Sigmoid colon (tissue), 7 donors: ENCODE measurements around the gene MGAT4C. TPM values are rescaled to one million over a fixed set of nuclear protein-coding genes. Genes with fewer than 3 reads are reported as not detected.

ENCODE experiments used
- DNase-seq: peaks from one replicate; pipeline ENCODE4 v3.0.0-alpha.2; 2019
- H3K27ac ChIP-seq, 4 donors: fragments of 200-600 bp; sonication (generic); one replicate each; pipeline ENCODE4 v1.5.1; 2016 to 2019; ENCODE audit warnings: mild to moderate bottlenecking in 1 of 4
- H3K27me3 ChIP-seq, 3 donors: fragments of 200-600 bp; sonication (generic); one replicate each; pipeline ENCODE4 v1.5.1; 2019; ENCODE audit warnings: mild to moderate bottlenecking in 1 of 3
- H3K36me3 ChIP-seq, 4 donors: fragments of 200-600 bp; sonication (generic); one replicate each; pipeline ENCODE4 v1.5.1; 2016 to 2019
- H3K4me1 ChIP-seq, 4 donors: fragments of 200-600 bp; sonication (generic); one replicate each; pipeline ENCODE4 v1.5.1; 2017 to 2019
- H3K4me3 ChIP-seq, 4 donors: fragments of 200-600 bp; sonication (generic); one replicate each; pipeline ENCODE4 v1.5.1; 2017 to 2019; ENCODE audit warnings: mild to moderate bottlenecking in 2 of 4, moderate library complexity in 1 of 4
- H3K9me3 ChIP-seq, 4 donors: fragments of 200-600 bp in 3 of 4; sonication (generic) in 3 of 4; one replicate each; pipeline versions ENCODE4 v1.5.1 to v1.6.1; 2013 to 2019
- EP300 ChIP-seq, 4 donors: sonication (generic); formaldehyde crosslinking; IDR thresholded peaks; one replicate each; pipeline ENCODE4 v1.6.1; 2017; ENCODE audit warnings: antibody characterized with exemption in 4 of 4
- POLR2A ChIP-seq, 2 donors: fragments of 450-650 bp; IDR thresholded peaks; one replicate each; pipeline ENCODE4 v1.6.1; 2016; ENCODE audit warnings: antibody characterized with exemption in 2 of 2, mild to moderate bottlenecking in 2 of 2, moderate library complexity in 2 of 2
- POLR2AphosphoS5 ChIP-seq, 4 donors: sonication (generic); formaldehyde crosslinking; IDR thresholded peaks; one replicate each; pipeline ENCODE4 v1.6.1; 2017; ENCODE audit warnings: antibody characterized with exemption in 4 of 4
- WGBS, 2 donors: extraction: QIAGEN DNeasy Blood & Tissue Kit; methylation state at CpG; one replicate each; pipeline ENCODE4 v1.1.7; 2013; 5-methylcytosine and 5-hydroxymethylcytosine counted together
- intact Hi-C: fragments of 100-400 bp; cut with DNase I; formaldehyde crosslinking; loops from one replicate; pipeline ENCODE4 v1.15.1; 2023
- polyA plus RNA-seq, 3 donors: library from polyadenylated mRNA; stranded (reverse); fragments of 200-250 nt; gene quantifications; one replicate each; pipeline ENCODE4 v1.2.3, GENCODE V29; 2013
- total RNA-seq, 4 donors: library from RNA; depleted of rRNA; stranded (reverse); fragments of >200 nt; gene quantifications; one replicate each; pipeline ENCODE4 v1.1.0, GENCODE V29; 2016
- TF ChIP-seq, protein P1 (sequence below), 4 experiments: fragments of 450-650 bp in 3 of 4; fragments of 200-600 bp in 1 of 4; IDR thresholded peaks; one replicate each; pipeline ENCODE4 v1.5.1; 2016 to 2019; ENCODE audit warnings: antibody characterized with exemption in 4 of 4, mild to moderate bottlenecking in 3 of 4, moderate library complexity in 2 of 4
- donor health status: healthy with polysubstance abuse.
- donor health status: Bipolar disorder and iron deficiency.
- donor health status: healthy.

Gene MGAT4C
- total and polyA plus RNA-seq, 7 donors = 0.04 to 1.1 (median 0.55) TPM; not detected in 2

DNA sequence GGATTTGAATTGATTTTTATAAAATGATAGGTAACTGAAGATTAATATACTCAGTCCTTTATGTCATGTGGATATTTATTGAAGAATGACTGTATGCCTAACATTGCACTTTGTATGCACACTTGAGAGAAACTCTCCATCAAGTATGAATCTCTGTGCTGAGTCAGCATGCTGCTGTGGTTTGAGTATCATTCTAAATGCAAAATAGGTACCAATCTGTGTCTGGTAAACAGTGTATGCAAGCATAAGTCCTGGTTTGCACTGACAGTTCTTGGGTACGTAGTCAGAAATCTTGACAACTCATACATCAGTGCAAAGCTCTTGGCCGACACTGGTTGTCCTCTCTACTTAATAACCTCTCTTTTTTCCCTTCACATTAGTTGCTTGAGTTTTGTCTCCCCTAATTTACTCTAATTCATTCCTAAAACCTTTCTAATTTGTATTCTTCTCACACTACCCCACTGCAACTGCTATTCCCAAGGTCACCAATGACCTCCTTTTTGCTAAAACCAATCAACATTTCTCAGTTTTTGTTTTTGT, 21.8 kb downstream of the MGAT4C start:
- Histone ChIP-seq H3K4me1 (no peaks in the 10 kb centered on the region), H3K9me3 (no peaks in the 10 kb centered on the region), H3K27me3 (no peaks in the 10 kb centered on the region), H3K36me3 (no peaks in the 10 kb centered on the region), H3K27ac (no peak overlapping the region), H3K4me3 (no peak overlapping the region)
- DNase-seq = no peak
- intact Hi-C loops = no loop called here
- TF ChIP-seq POLR2AphosphoS5 (IDR thresholded peaks at IDR 0.05) = no peak
- TF ChIP-seq POLR2A (IDR thresholded peaks at IDR 0.05) = no peak
- TF ChIP-seq, protein P1, sequence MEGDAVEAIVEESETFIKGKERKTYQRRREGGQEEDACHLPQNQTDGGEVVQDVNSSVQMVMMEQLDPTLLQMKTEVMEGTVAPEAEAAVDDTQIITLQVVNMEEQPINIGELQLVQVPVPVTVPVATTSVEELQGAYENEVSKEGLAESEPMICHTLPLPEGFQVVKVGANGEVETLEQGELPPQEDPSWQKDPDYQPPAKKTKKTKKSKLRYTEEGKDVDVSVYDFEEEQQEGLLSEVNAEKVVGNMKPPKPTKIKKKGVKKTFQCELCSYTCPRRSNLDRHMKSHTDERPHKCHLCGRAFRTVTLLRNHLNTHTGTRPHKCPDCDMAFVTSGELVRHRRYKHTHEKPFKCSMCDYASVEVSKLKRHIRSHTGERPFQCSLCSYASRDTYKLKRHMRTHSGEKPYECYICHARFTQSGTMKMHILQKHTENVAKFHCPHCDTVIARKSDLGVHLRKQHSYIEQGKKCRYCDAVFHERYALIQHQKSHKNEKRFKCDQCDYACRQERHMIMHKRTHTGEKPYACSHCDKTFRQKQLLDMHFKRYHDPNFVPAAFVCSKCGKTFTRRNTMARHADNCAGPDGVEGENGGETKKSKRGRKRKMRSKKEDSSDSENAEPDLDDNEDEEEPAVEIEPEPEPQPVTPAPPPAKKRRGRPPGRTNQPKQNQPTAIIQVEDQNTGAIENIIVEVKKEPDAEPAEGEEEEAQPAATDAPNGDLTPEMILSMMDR (IDR thresholded peaks at IDR 0.05) = no peak
- TF ChIP-seq EP300 (IDR thresholded peaks at IDR 0.05) = no peak
- 89 to 92% methylated on average over 2 of the region's 2 CpGs for WGBS, 2 donors

DNA sequence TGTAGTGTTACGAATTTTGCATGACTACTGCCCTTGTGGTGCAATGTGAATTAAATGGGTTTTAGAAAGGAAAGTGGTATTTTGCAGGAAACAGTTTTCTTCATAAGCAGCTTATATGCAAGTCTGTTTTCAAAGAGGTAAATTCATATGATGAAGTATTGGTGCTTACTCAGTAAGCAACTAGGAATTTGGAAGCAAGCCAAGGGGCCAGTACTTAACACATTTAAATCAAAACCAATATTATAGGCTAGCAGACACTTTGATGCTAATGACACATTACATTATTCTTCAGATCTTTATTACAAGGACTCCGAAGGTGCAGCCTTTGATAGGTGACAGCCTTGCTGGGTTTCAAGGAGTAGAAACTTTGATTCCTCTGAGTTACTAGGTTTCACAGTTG, 23.1 kb downstream of the MGAT4C start:
- no peak overlapping the region for H3K4me3 ChIP-seq
- intact Hi-C loops = no loop called here
- DNase-seq = no peak
- TF ChIP-seq EP300 (IDR thresholded peaks at IDR 0.05) (no peak), POLR2A (IDR thresholded peaks at IDR 0.05) (no peak), POLR2AphosphoS5 (IDR thresholded peaks at IDR 0.05) (no peak)
- TF ChIP-seq, protein P1 (IDR thresholded peaks at IDR 0.05) = no peak
- H3K27ac ChIP-seq = no peak overlapping the region
- H3K27me3 ChIP-seq = no peaks in the 10 kb centered on the region
- no peaks in the 10 kb centered on the region for H3K36me3 ChIP-seq
- H3K4me1 ChIP-seq = no peaks in the 10 kb centered on the region
- H3K9me3 ChIP-seq = no peaks in the 10 kb centered on the region
- 60 to 75% methylated on average over 2 of the region's 2 CpGs for WGBS, 2 donors

GRCh38 chr12:86230516-86231146, 25.6 kb downstream of the MGAT4C start:
- Histone ChIP-seq H3K9me3 (no peaks in the 10 kb centered on the region), H3K4me1 (no peaks in the 10 kb centered on the region), H3K4me3 (no peak overlapping the region), H3K27ac (no peak overlapping the region), H3K36me3 (no peaks in the 10 kb centered on the region), H3K27me3 (no peaks in the 10 kb centered on the region)
- TF ChIP-seq EP300 (IDR thresholded peaks at IDR 0.05) = no peak
- no peak for TF ChIP-seq POLR2A (IDR thresholded peaks at IDR 0.05)
- no peak for DNase-seq
- 55 to 65% methylated on average over 8 of the region's 8 CpGs for WGBS, 2 donors
- intact Hi-C loops = no loop called here

- Histone ChIP-seq H3K4me1 (no peaks in the 10 kb centered on the region), H3K9me3 (no peaks in the 10 kb centered on the region), H3K27ac (no peak overlapping the region), H3K27me3 (no peaks in the 10 kb centered on the region), H3K4me3 (no peak overlapping the region), H3K36me3 (no peaks in the 10 kb centered on the region)
- intact Hi-C loops = no loop called here
- DNase-seq = no peak
- TF ChIP-seq, protein P1 (IDR thresholded peaks at IDR 0.05) = no peak
- TF ChIP-seq POLR2AphosphoS5 (IDR thresholded peaks at IDR 0.05) (no peak), EP300 (IDR thresholded peaks at IDR 0.05) (no peak), POLR2A (IDR thresholded peaks at IDR 0.05) (no peak)
- WGBS, 2 donors = 89 to 90% methylated on average over 2 of the region's 2 CpGs
These were observed 26.4 kb downstream of the MGAT4C start for GRCh38 chr12:86229772-86230171.

DNA sequence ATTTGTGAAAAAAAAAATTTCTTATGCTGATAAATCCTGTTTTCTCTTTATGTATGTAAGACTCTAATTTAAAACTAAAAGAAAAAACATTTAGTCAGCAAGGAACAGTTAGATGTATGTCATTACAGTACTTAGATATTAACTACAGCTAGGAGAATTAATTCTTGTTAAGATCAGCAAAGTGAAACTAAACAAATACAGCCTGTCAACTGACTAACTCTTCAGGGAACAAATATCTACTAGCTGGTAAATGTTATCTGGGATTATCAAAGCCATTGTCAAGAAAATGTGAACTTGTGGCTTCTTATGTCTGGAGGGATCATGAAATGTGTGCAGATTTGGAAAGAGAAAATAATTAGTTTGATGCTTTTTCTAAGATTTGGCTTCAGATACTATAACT, 27.5 kb downstream of the MGAT4C start:
- TF ChIP-seq, protein P1 (IDR thresholded peaks at IDR 0.05) = no peak
- TF ChIP-seq POLR2AphosphoS5 (IDR thresholded peaks at IDR 0.05) (no peak), EP300 (IDR thresholded peaks at IDR 0.05) (no peak), POLR2A (IDR thresholded peaks at IDR 0.05) (no peak)
- intact Hi-C loops = no loop called here
- no peak for DNase-seq

More for the DNA sequence above, 27.5 kb downstream of the MGAT4C start:
- Histone ChIP-seq H3K27ac (no peak overlapping the region), H3K4me1 (no peaks in the 10 kb centered on the region), H3K4me3 (no peak overlapping the region), H3K27me3 (no peaks in the 10 kb centered on the region), H3K9me3 (no peaks in the 10 kb centered on the region), H3K36me3 (no peaks in the 10 kb centered on the region)
